Central memory CD8-positive, alpha-beta T cell (primary cell): ENCODE data around the gene DLG1.
A peak's percentile ranks its signal among the peaks of the same experiment; 100 is the strongest.

Experiments
- ATAC-seq: fragments of 150-1000 bp; cut with Tn5 transposase; replicated peaks from 2 replicates; pipeline ENCODE4 v1.10.0; 2022; ENCODE audit warnings: mild to moderate bottlenecking, moderate FRiP score, moderate number of reproducible peaks; ENCODE audit not compliant: poor library complexity, severe bottlenecking; ENCODE audit errors: extremely low read depth
- DNase-seq, 2 donors: peaks; one replicate each; pipeline ENCODE4 v3.0.0; 2021; ENCODE audit warnings: low spot score in 2 of 2
- H3K27ac Mint-ChIP-seq: one replicate; pipeline ENCODE4 v1.8.0; 2022; ENCODE audit warnings: low read depth, mild to moderate bottlenecking, moderate library complexity, mixed read lengths
- H3K27me3 Mint-ChIP-seq: one replicate; pipeline ENCODE4 v1.8.0; 2022; ENCODE audit warnings: mixed read lengths
- H3K36me3 Mint-ChIP-seq: one replicate; pipeline ENCODE4 v1.8.0; 2022; ENCODE audit warnings: mild to moderate bottlenecking, moderate library complexity, mixed read lengths; ENCODE audit not compliant: insufficient read depth
- H3K4me1 Mint-ChIP-seq: one replicate; pipeline ENCODE4 v1.8.0; 2022; ENCODE audit warnings: mixed read lengths
- H3K4me3 Mint-ChIP-seq: one replicate; pipeline ENCODE4 v1.8.0; 2022; ENCODE audit warnings: mild to moderate bottlenecking, moderate library complexity, mixed read lengths
- H3K9me3 Mint-ChIP-seq: one replicate; pipeline ENCODE4 v1.8.0; 2022; ENCODE audit warnings: mixed read lengths

DLG1 gene

DNA sequence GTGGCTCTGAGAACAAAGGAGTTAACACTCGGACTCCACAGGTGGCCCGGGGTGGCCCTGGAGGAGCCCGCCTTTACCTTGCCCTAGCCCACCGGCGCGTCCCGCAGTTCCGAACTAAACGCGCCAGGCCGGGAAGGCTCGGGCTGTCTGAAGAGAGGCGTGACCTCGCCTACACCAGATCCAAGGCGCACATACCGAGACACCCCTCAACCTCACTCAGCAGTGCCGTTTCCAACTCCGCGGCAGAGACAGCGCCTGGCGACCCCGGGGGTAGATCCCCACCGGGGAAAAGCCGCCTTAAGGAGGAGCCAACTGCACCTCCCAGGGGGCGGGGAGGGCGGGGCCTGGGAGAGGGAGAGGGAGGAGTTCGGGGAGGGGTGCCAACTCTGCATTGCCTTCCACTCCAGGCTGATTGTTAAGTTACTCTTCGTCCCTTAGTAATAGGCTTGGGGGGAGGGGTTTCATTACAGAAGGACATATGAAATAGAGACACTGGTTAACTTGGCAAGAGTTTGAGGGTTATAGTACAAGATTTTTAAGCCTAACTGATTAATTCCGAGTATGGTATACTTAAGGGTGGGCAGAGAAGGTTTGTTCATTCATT is at the start of gene DLG1:
Gene DLG1 (minus strand): TSS at position 272 of the 604 bp plus-strand sequence. CDS start 1,408 bp downstream, outside the sequence.
- H3K27ac Mint-ChIP-seq, result peak within 1 kb of the TSS; percentile 88
- peak in 1 of 2 donors; percentile 25 for DNase-seq
- no peaks in the 10 kb centered on the region for H3K9me3 Mint-ChIP-seq
- H3K36me3 Mint-ChIP-seq, result peaks cover 5% of the 10 kb centered on the region
- peak; percentile 52 for ATAC-seq
- peaks cover 36% of the 10 kb centered on the region for H3K4me1 Mint-ChIP-seq
- H3K4me3 Mint-ChIP-seq, result peak within 1 kb of the TSS; percentile 92
- H3K27me3 Mint-ChIP-seq, result no peaks in the 10 kb centered on the region

GRCh38 chr3:197348014-197348413 is 49.6 kb upstream of the DLG1 start:
- DNase-seq (no peak), ATAC-seq (no peak)
- Mint-ChIP-seq H3K27ac (no peak overlapping the region), H3K27me3 (peaks cover 21% of the 10 kb centered on the region), H3K4me3 (no peak overlapping the region), H3K4me1 (no peaks in the 10 kb centered on the region), H3K36me3 (no peaks in the 10 kb centered on the region), H3K9me3 (no peaks in the 10 kb centered on the region)

GRCh38 chr3:197345390-197345789 is 47.0 kb upstream of the DLG1 start:
- no peaks in the 10 kb centered on the region for H3K36me3 Mint-ChIP-seq
- no peak for DNase-seq
- no peak overlapping the region for H3K4me3 Mint-ChIP-seq
- H3K27me3 Mint-ChIP-seq, result peaks cover 16% of the 10 kb centered on the region
- no peaks in the 10 kb centered on the region for H3K4me1 Mint-ChIP-seq
- no peak for ATAC-seq
- no peaks in the 10 kb centered on the region for H3K9me3 Mint-ChIP-seq
- H3K27ac Mint-ChIP-seq, result no peak overlapping the region

GRCh38 chr3:197344582-197345318 is 46.3 kb upstream of the DLG1 start:
- H3K36me3 Mint-ChIP-seq, result no peaks in the 10 kb centered on the region
- DNase-seq, result no peak
- no peak for ATAC-seq
- no peak overlapping the region for H3K4me3 Mint-ChIP-seq
- no peaks in the 10 kb centered on the region for H3K9me3 Mint-ChIP-seq
- H3K27me3 Mint-ChIP-seq, result peaks cover 16% of the 10 kb centered on the region
- no peaks in the 10 kb centered on the region for H3K4me1 Mint-ChIP-seq
- H3K27ac Mint-ChIP-seq, result no peak overlapping the region

GRCh38 chr3:197343656-197344408 is 45.4 kb upstream of the DLG1 start:
- Mint-ChIP-seq H3K27ac (no peak overlapping the region), H3K9me3 (no peaks in the 10 kb centered on the region), H3K4me1 (no peaks in the 10 kb centered on the region), H3K4me3 (no peak overlapping the region), H3K27me3 (peaks cover 12% of the 10 kb centered on the region), H3K36me3 (no peaks in the 10 kb centered on the region)
- DNase-seq, result no peak
- no peak for ATAC-seq

DNA sequence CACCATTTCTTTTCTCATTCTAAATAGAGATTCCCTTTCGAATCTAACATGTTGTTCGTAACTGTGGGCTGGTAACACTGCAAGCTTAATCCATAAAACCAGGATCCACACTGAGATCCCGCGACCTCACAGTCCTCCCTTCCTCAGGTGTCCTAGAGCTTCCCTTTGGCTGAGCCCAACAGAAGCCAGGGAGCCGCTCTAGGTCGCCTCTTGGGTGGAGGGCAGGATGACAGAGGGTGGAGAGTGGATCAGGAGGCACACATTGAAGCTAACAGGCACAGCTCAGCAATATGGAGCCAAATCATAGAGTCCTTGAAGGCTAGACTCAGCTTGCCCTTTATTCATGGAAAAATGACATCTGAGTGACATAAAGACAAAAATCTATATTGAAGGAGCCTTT is 44.7 kb upstream of the DLG1 start:
- Mint-ChIP-seq H3K4me3 (no peak overlapping the region), H3K9me3 (no peaks in the 10 kb centered on the region), H3K27me3 (peaks cover 5% of the 10 kb centered on the region), H3K4me1 (no peaks in the 10 kb centered on the region), H3K36me3 (no peaks in the 10 kb centered on the region), H3K27ac (no peak overlapping the region)
- ATAC-seq (no peak), DNase-seq (no peak)

- Mint-ChIP-seq H3K4me1 (no peaks in the 10 kb centered on the region), H3K27me3 (no peaks in the 10 kb centered on the region), H3K36me3 (peaks cover 1% of the 10 kb centered on the region), H3K27ac (no peak overlapping the region), H3K9me3 (no peaks in the 10 kb centered on the region), H3K4me3 (no peak overlapping the region)
- DNase-seq, result no peak
- ATAC-seq, result no peak
Observed at GRCh38 chr3:197340521-197340871, 42.1 kb upstream of the DLG1 start.

DNA sequence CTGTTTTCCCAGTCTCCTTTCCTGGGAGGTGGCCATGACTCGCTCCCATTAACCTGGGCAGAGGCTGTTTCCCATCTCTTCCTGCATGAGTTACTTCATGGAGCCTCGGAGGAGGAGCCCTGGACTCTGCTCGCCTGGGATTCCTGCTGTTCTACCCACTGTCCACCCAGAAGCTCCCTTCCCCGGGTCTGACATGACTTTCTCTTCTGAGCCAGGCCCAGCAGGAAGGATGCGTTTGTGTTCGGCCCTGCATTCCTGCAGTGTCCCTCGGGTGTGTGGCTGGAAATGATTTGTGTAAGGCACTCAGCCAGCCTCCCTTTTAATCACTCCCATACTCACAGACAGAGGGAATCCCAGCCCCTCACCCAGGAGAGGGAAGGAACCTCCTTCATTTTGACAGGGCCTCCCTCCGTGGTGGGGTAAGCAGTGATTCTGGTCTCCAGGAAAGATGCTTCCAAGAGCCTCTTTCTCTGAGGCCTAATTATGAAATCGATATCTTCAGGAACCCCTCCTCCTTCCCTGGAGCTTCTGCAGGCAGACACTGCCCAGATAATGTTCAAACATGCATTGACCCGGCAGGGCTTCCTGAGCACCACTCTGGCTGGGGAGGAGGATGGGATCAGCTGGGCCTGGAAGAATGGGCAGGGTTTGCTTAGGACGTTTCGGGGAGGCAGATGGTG is 41.6 kb upstream of the DLG1 start:
- DNase-seq (no peak), ATAC-seq (no peak)
- no peaks in the 10 kb centered on the region for H3K27me3 Mint-ChIP-seq
- H3K4me1 Mint-ChIP-seq, result no peaks in the 10 kb centered on the region
- no peak overlapping the region for H3K27ac Mint-ChIP-seq
- no peak overlapping the region for H3K4me3 Mint-ChIP-seq
- no peaks in the 10 kb centered on the region for H3K9me3 Mint-ChIP-seq
- H3K36me3 Mint-ChIP-seq, result peaks cover 1% of the 10 kb centered on the region

- H3K4me3 Mint-ChIP-seq, result no peak overlapping the region
- DNase-seq, result no peak
- no peaks in the 10 kb centered on the region for H3K4me1 Mint-ChIP-seq
- ATAC-seq, result no peak
- H3K36me3 Mint-ChIP-seq, result peaks cover 1% of the 10 kb centered on the region
- no peak overlapping the region for H3K27ac Mint-ChIP-seq
- H3K9me3 Mint-ChIP-seq, result no peaks in the 10 kb centered on the region
- H3K27me3 Mint-ChIP-seq, result no peaks in the 10 kb centered on the region
Observed at GRCh38 chr3:197338586-197338985, 40.2 kb upstream of the DLG1 start.

DNA sequence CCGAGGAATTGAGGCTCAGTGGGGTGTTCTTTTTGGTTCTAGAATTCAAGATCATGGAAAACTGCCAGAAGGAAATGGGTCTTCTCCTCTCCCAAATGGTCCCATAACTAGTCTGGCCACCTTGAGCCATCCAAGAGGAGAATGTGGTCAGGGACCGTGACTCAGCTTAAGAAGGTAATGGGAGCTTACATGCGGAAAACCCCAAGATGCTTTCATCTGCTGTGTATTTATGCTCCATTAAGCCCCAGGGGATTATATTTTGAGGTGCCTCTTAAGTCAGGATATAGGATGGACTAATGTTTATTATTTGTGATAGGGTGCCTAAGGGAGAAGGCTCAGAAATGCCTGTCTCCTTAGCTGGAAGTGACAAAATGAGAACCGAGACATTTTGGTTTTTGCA is 39.2 kb upstream of the DLG1 start:
- Mint-ChIP-seq H3K4me1 (no peaks in the 10 kb centered on the region), H3K27me3 (peaks cover 1% of the 10 kb centered on the region), H3K27ac (no peak overlapping the region), H3K4me3 (no peak overlapping the region), H3K36me3 (peaks cover 1% of the 10 kb centered on the region), H3K9me3 (no peaks in the 10 kb centered on the region)
- no peak for ATAC-seq
- DNase-seq, result no peak

- H3K27me3 Mint-ChIP-seq, result peaks cover 6% of the 10 kb centered on the region
- no peaks in the 10 kb centered on the region for H3K9me3 Mint-ChIP-seq
- no peak for ATAC-seq
Observed at GRCh38 chr3:197337214-197337613, 38.8 kb upstream of the DLG1 start.

GRCh38 chr3:197336348-197336747 is 37.9 kb upstream of the DLG1 start:
- ATAC-seq, result no peak
- Mint-ChIP-seq H3K4me3 (no peak overlapping the region), H3K4me1 (no peaks in the 10 kb centered on the region), H3K36me3 (peaks cover 1% of the 10 kb centered on the region), H3K27me3 (peaks cover 14% of the 10 kb centered on the region), H3K27ac (no peak overlapping the region), H3K9me3 (no peaks in the 10 kb centered on the region)
- DNase-seq, result no peak

More at GRCh38 chr3:197337214-197337613, 38.8 kb upstream of the DLG1 start:
- Mint-ChIP-seq H3K4me3 (no peak overlapping the region), H3K27ac (no peak overlapping the region), H3K4me1 (no peaks in the 10 kb centered on the region), H3K36me3 (peaks cover 1% of the 10 kb centered on the region)
- DNase-seq, result no peak
